Astrocyte (in vitro differentiated cells and primary cell): ENCODE measurements around the gene IRF4. TPM values are rescaled to one million over a fixed set of nuclear protein-coding genes. Genes with fewer than 3 reads are reported as not detected.

Source experiments
- DNase-seq: peaks from one replicate; pipeline ENCODE4 v3.0.0-alpha.2; 2010; ENCODE audit warnings: low read depth
- FAIRE-seq: peaks from 2 replicates; lab custom pipeline; 2011; peaks lifted over from hg19 to GRCh38; lab: Jason Lieb, UNC
- H2AFZ ChIP-seq: 2 replicates; pipeline ENCODE4 v1.6.0; 2012; ENCODE audit warnings: low read depth, low read length, inconsistent platforms
- H3K27ac ChIP-seq: 2 replicates; pipeline ENCODE4 v1.5.1; 2011; ENCODE audit warnings: low read depth, low read length, inconsistent platforms
- H3K27me3 ChIP-seq: 2 replicates; pipeline ENCODE4 v1.6.0; 2011; ENCODE audit warnings: low read length, inconsistent platforms; ENCODE audit not compliant: insufficient read depth
- H3K36me3 ChIP-seq: 2 replicates; pipeline ENCODE4 v1.5.1; 2011; ENCODE audit warnings: low read length, inconsistent platforms; ENCODE audit not compliant: insufficient read depth
- H3K4me1 ChIP-seq: 2 replicates; pipeline ENCODE4 v1.5.1; 2011; ENCODE audit warnings: low read length, inconsistent platforms; ENCODE audit not compliant: insufficient read depth
- H3K4me2 ChIP-seq: 2 replicates; pipeline ENCODE4 v1.6.0; 2012; ENCODE audit warnings: low read length, inconsistent platforms
- H3K4me3 ChIP-seq: 2 replicates; pipeline ENCODE4 v1.5.1; 2011; ENCODE audit warnings: low read depth, mild to moderate bottlenecking, low read length, inconsistent platforms; ENCODE audit not compliant: insufficient read depth
- H3K79me2 ChIP-seq: 2 replicates; pipeline ENCODE4 v1.6.0; 2012; ENCODE audit warnings: mild to moderate bottlenecking, low read length, inconsistent platforms; ENCODE audit not compliant: insufficient read depth
- H3K9ac ChIP-seq: 2 replicates; pipeline ENCODE4 v1.6.0; 2012; ENCODE audit warnings: mild to moderate bottlenecking, low read length, inconsistent platforms
- H3K9me3 ChIP-seq: 2 replicates; pipeline ENCODE4 v1.5.1; 2012; ENCODE audit warnings: low read depth, mild to moderate bottlenecking, low read length, inconsistent platforms; ENCODE audit not compliant: insufficient read depth
- H4K20me1 ChIP-seq: 2 replicates; pipeline ENCODE4 v1.6.0; 2012; ENCODE audit warnings: low read length, inconsistent platforms; ENCODE audit not compliant: insufficient read depth
- H3K27ac Mint-ChIP-seq: one replicate; pipeline ENCODE4 v1.8.0; 2021; ENCODE audit warnings: mild to moderate bottlenecking, mixed read lengths; ENCODE audit not compliant: unreplicated experiment
- H3K27me3 Mint-ChIP-seq: one replicate; pipeline ENCODE4 v1.8.0; 2021; ENCODE audit warnings: low read depth, mixed read lengths; ENCODE audit not compliant: unreplicated experiment
- H3K36me3 Mint-ChIP-seq: one replicate; pipeline ENCODE4 v1.8.0; 2021; ENCODE audit warnings: low read depth, mixed read lengths; ENCODE audit not compliant: unreplicated experiment
- H3K4me1 Mint-ChIP-seq: one replicate; pipeline ENCODE4 v1.8.0; 2021; ENCODE audit warnings: low read depth, mixed read lengths; ENCODE audit not compliant: unreplicated experiment
- H3K4me3 Mint-ChIP-seq: one replicate; pipeline ENCODE4 v1.8.0; 2021; ENCODE audit warnings: mild to moderate bottlenecking, moderate library complexity, mixed read lengths; ENCODE audit not compliant: unreplicated experiment
- H3K9me3 Mint-ChIP-seq: one replicate; pipeline ENCODE4 v1.8.0; 2021; ENCODE audit warnings: mild to moderate bottlenecking, mixed read lengths; ENCODE audit not compliant: unreplicated experiment
- CTCF ChIP-seq: IDR thresholded peaks from 2 replicates; pipeline ENCODE4 v1.5.1; 2011; ENCODE audit warnings: low read depth, mild to moderate bottlenecking, inconsistent platforms, low read length, moderate library complexity; ENCODE audit not compliant: insufficient read depth
- EZH2 ChIP-seq: IDR thresholded peaks from 2 replicates; pipeline ENCODE4 v1.6.1; 2012; ENCODE audit warnings: mild to moderate bottlenecking, low read length, inconsistent platforms; ENCODE audit not compliant: insufficient read depth
- total RNA-seq: library from RNA; stranded (reverse); gene quantifications from 2 replicates; pipeline ENCODE4 v1.2.1, GENCODE V29; 2021

IRF4 gene
- total RNA-seq, 1 donor from 2014 or later = 0.30 TPM

- H3K27ac Mint-ChIP-seq = no peak overlapping the region
- Histone ChIP-seq H3K79me2 (no peaks in the 10 kb centered on the region), H3K4me2 (no peak overlapping the region), H3K36me3 (no peaks in the 10 kb centered on the region), H3K9ac (no peak overlapping the region), H3K27me3 (peaks cover 21% of the 10 kb centered on the region), H3K9me3 (no peaks in the 10 kb centered on the region), H3K27ac (no peak overlapping the region), H4K20me1 (no peaks in the 10 kb centered on the region), H2AFZ (no peak overlapping the region), H3K4me3 (no peak overlapping the region), H3K4me1 (no peaks in the 10 kb centered on the region)
- peaks cover under 1% of the 10 kb centered on the region for H3K4me1 Mint-ChIP-seq
- H3K4me3 Mint-ChIP-seq = no peak overlapping the region
- no peak for TF ChIP-seq EZH2
- H3K27me3 Mint-ChIP-seq = peaks cover 71% of the 10 kb centered on the region
- peaks cover 2% of the 10 kb centered on the region for H3K36me3 Mint-ChIP-seq
- peaks cover 26% of the 10 kb centered on the region for H3K9me3 Mint-ChIP-seq
- FAIRE-seq (no peak), DNase-seq (no peak)
Observed at GRCh38 chr6:399785-400534, 8.4 kb downstream of the IRF4 start.

GRCh38 chr6:400815-401214 is 9.3 kb downstream of the IRF4 start:
- H3K79me2 ChIP-seq = no peaks in the 10 kb centered on the region
- Mint-ChIP-seq H3K9me3 (peaks cover 30% of the 10 kb centered on the region), H3K4me3 (no peak overlapping the region), H3K36me3 (peaks cover 2% of the 10 kb centered on the region), H3K4me1 (no peaks in the 10 kb centered on the region), H3K27ac (no peak overlapping the region), H3K27me3 (peaks cover 63% of the 10 kb centered on the region)
- H3K4me3 ChIP-seq = no peak overlapping the region
- no peaks in the 10 kb centered on the region for H3K9me3 ChIP-seq
- no peak overlapping the region for H3K27ac ChIP-seq
- no peak overlapping the region for H3K4me2 ChIP-seq
- peaks cover 13% of the 10 kb centered on the region for H3K27me3 ChIP-seq
- H3K36me3 ChIP-seq = no peaks in the 10 kb centered on the region
- H4K20me1 ChIP-seq = no peaks in the 10 kb centered on the region
- FAIRE-seq (no peak), DNase-seq (no peak)
- no peak overlapping the region for H3K9ac ChIP-seq
- no peak for TF ChIP-seq EZH2
- H2AFZ ChIP-seq = no peak overlapping the region
- H3K4me1 ChIP-seq = no peaks in the 10 kb centered on the region

- FAIRE-seq = no peak
- peaks cover 2% of the 10 kb centered on the region for H3K36me3 Mint-ChIP-seq
- peaks cover 33% of the 10 kb centered on the region for H3K9me3 Mint-ChIP-seq
- Histone ChIP-seq H3K27ac (no peak overlapping the region), H3K9ac (no peak overlapping the region), H3K4me1 (no peaks in the 10 kb centered on the region), H3K36me3 (no peaks in the 10 kb centered on the region), H2AFZ (no peak overlapping the region), H3K79me2 (no peaks in the 10 kb centered on the region), H3K27me3 (peaks cover 8% of the 10 kb centered on the region), H4K20me1 (no peaks in the 10 kb centered on the region), H3K4me3 (no peak overlapping the region), H3K4me2 (no peak overlapping the region), H3K9me3 (no peaks in the 10 kb centered on the region)
- H3K27me3 Mint-ChIP-seq = peaks cover 57% of the 10 kb centered on the region
- no peak overlapping the region for H3K27ac Mint-ChIP-seq
- no peaks in the 10 kb centered on the region for H3K4me1 Mint-ChIP-seq
- H3K4me3 Mint-ChIP-seq = no peak overlapping the region
- TF ChIP-seq EZH2 = no peak
- no peak for TF ChIP-seq CTCF
- no peak for DNase-seq
Observed at GRCh38 chr6:401239-401993, 9.9 kb downstream of the IRF4 start.
